Central memory CD8-positive, alpha-beta T cell (primary cell): ENCODE data around the gene KIAA0753.

ENCODE experiments used
- ATAC-seq: fragments of 150-1000 bp; cut with Tn5 transposase; replicated peaks from 2 replicates; pipeline ENCODE4 v1.10.0; 2022; ENCODE audit warnings: mild to moderate bottlenecking, moderate FRiP score, moderate number of reproducible peaks; ENCODE audit not compliant: poor library complexity, severe bottlenecking; ENCODE audit errors: extremely low read depth
- DNase-seq, 2 donors: peaks; one replicate each; pipeline ENCODE4 v3.0.0; 2021; ENCODE audit warnings: low spot score in 2 of 2
- H3K27ac Mint-ChIP-seq: one replicate; pipeline ENCODE4 v1.8.0; 2022; ENCODE audit warnings: low read depth, mild to moderate bottlenecking, moderate library complexity, mixed read lengths
- H3K27me3 Mint-ChIP-seq: one replicate; pipeline ENCODE4 v1.8.0; 2022; ENCODE audit warnings: mixed read lengths
- H3K36me3 Mint-ChIP-seq: one replicate; pipeline ENCODE4 v1.8.0; 2022; ENCODE audit warnings: mild to moderate bottlenecking, moderate library complexity, mixed read lengths; ENCODE audit not compliant: insufficient read depth
- H3K4me1 Mint-ChIP-seq: one replicate; pipeline ENCODE4 v1.8.0; 2022; ENCODE audit warnings: mixed read lengths
- H3K4me3 Mint-ChIP-seq: one replicate; pipeline ENCODE4 v1.8.0; 2022; ENCODE audit warnings: mild to moderate bottlenecking, moderate library complexity, mixed read lengths
- H3K9me3 Mint-ChIP-seq: one replicate; pipeline ENCODE4 v1.8.0; 2022; ENCODE audit warnings: mixed read lengths

KIAA0753 gene

DNA sequence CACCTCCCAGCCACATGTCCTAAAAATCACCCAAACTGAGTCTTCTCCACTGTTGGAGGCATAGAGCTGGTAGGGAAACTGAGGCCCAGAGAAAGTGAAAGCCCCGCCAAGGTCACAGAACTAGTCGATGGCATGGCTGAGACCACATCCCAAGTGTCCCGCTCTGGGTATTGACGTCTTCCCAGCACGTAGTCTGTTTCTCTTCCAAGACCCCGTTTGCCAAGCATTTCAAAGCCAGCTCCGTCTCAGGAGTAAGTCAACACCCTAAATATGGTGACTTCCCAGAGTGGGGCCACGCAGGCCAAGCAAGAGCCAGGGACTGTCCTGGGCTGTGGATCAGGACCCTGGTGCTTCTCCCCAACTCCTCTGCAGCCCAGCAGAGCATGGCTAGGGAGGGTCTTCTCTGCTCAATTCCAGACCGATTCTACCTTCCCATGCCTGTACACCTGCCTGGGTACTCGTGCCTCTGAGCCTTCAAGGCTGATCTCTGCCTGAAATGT, 103.9 kb downstream of the KIAA0753 start:
- Mint-ChIP-seq H3K27ac (no peak overlapping the region), H3K27me3 (peaks cover 43% of the 10 kb centered on the region), H3K9me3 (no peaks in the 10 kb centered on the region), H3K36me3 (no peaks in the 10 kb centered on the region), H3K4me1 (no peaks in the 10 kb centered on the region), H3K4me3 (no peak overlapping the region)
- DNase-seq, result no peak
- ATAC-seq, result no peak

DNA sequence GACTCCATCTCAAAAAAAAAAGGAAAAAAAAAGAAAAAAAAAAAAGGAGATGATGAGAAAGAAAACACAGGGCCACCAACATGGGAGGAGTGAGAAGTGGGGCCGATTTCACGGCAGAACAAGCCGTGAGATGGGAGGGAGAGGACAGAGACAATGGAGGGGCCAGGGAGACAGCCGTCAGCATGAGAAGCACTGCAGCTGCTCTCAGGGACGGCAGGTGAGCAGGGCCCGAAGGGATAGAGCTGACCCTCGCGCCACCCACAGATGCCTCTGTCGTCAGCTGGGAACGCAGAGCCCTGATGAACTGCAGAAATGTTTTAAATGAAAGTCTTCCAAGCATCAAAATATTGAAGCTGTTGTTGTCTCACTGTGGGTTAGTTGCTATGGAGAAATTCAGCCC, 104.5 kb downstream of the KIAA0753 start:
- Mint-ChIP-seq H3K27me3 (peaks cover 43% of the 10 kb centered on the region), H3K9me3 (no peaks in the 10 kb centered on the region), H3K27ac (no peak overlapping the region), H3K4me1 (no peaks in the 10 kb centered on the region), H3K36me3 (no peaks in the 10 kb centered on the region), H3K4me3 (no peak overlapping the region)
- ATAC-seq (no peak), DNase-seq (no peak)

- peaks cover 40% of the 10 kb centered on the region for H3K27me3 Mint-ChIP-seq
- H3K36me3 Mint-ChIP-seq, result no peaks in the 10 kb centered on the region
- H3K27ac Mint-ChIP-seq, result no peak overlapping the region
- H3K9me3 Mint-ChIP-seq, result no peaks in the 10 kb centered on the region
- no peak for ATAC-seq
- no peak for DNase-seq
- H3K4me3 Mint-ChIP-seq, result no peak overlapping the region
- H3K4me1 Mint-ChIP-seq, result no peaks in the 10 kb centered on the region
These were observed 105.5 kb downstream of the KIAA0753 start for GRCh38 chr17:6534846-6535514.

DNA sequence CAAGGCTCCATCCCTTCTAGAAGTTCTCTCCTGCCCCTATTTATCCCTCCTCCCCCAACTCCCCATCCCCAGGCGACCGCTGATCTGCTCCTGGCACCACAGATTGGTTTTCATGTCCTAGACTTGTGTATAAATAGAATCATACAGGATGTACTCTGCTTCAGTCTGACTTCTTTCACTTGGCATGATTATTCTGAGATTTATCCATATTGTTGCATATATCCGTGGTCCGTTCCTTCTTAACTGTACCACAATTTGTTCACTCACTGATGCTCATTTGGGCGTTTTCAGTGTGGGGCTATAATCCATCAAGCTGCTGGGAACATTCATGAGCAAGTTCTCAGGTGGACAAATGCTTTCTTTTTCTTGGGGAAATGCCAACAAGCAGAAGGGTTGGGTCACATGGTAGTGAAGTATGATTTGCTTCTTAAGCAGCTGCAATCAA, 108.0 kb downstream of the KIAA0753 start:
- ATAC-seq (no peak), DNase-seq (no peak)
- no peaks in the 10 kb centered on the region for H3K4me1 Mint-ChIP-seq
- no peak overlapping the region for H3K27ac Mint-ChIP-seq
- peaks cover 26% of the 10 kb centered on the region for H3K27me3 Mint-ChIP-seq
- H3K4me3 Mint-ChIP-seq, result no peak overlapping the region
- no peaks in the 10 kb centered on the region for H3K36me3 Mint-ChIP-seq
- H3K9me3 Mint-ChIP-seq, result no peaks in the 10 kb centered on the region

GRCh38 chr17:6531575-6531974, 108.9 kb downstream of the KIAA0753 start:
- ATAC-seq, result no peak
- Mint-ChIP-seq H3K36me3 (no peaks in the 10 kb centered on the region), H3K4me1 (no peaks in the 10 kb centered on the region), H3K4me3 (no peak overlapping the region), H3K27me3 (peaks cover 26% of the 10 kb centered on the region), H3K27ac (no peak overlapping the region), H3K9me3 (no peaks in the 10 kb centered on the region)
- DNase-seq, result no peak

DNA sequence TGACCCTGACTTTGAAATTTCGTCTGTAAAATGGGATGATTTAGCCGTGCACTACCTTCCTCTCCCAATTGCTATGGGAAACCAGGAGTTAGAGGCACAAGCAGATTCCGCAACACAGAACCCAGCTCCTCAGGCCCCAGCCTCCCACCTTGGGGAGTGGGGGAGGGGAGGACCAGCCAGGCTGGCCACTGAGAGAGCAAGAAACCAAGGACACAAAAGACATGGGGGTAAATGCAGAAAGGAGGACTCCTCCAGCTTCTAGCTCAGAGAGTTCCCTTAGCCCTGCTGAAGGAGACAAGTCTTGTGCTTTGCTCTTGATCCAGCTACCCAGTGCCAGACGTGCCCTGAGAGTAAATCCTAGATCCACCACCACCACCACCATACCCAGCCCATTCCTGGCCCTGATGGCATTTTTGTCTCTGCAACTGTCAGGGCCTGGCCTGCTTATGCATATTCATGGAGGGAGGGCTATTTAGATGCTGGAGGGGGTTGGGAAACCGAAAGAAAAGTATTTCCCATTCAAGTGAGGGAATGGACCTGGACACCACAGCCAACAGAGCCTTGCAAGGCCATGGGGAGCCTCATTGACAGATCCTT, 110.1 kb downstream of the KIAA0753 start:
- Mint-ChIP-seq H3K36me3 (no peaks in the 10 kb centered on the region), H3K4me1 (no peaks in the 10 kb centered on the region), H3K27ac (no peak overlapping the region), H3K4me3 (no peak overlapping the region), H3K9me3 (no peaks in the 10 kb centered on the region), H3K27me3 (peaks cover 26% of the 10 kb centered on the region)
- no peak for ATAC-seq
- DNase-seq, result no peak

DNA sequence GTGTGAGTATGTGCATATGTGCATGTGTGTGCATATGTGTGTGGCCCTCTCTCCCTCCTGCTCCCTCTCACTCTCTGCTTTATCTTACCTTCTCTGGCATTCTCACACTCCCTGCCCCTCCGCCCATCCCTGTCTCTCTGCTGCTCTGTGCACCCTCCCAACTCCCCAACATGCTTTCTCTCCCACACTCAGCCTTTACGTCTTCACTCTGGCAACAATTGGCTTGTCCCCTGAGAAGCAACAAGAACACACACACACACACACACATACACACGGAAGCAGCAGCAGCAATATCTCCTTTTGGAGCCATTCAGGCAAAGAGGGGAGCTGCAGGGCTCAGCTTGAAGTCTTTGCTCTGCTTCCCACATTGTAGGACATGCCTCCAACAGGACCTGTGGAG, 112.0 kb downstream of the KIAA0753 start:
- no peaks in the 10 kb centered on the region for H3K4me1 Mint-ChIP-seq
- no peak for DNase-seq
- H3K27me3 Mint-ChIP-seq, result peaks cover 10% of the 10 kb centered on the region
- no peak for ATAC-seq
- no peaks in the 10 kb centered on the region for H3K9me3 Mint-ChIP-seq
- no peak overlapping the region for H3K4me3 Mint-ChIP-seq
- no peaks in the 10 kb centered on the region for H3K36me3 Mint-ChIP-seq
- H3K27ac Mint-ChIP-seq, result no peak overlapping the region
